Left hindlimb (tissue), 1 donor: ENCODE measurements around the gene ZNF407.
"Not testable (repeated sequence)": the region's sequence is repeated elsewhere in the genome, so short reads cannot be mapped to it uniquely, and the experiment has no call there.

Source experiments
- DNase-seq: peaks from one replicate; pipeline ENCODE4 v3.0.0-alpha.2; 2018

The ZNF407 gene

DNA sequence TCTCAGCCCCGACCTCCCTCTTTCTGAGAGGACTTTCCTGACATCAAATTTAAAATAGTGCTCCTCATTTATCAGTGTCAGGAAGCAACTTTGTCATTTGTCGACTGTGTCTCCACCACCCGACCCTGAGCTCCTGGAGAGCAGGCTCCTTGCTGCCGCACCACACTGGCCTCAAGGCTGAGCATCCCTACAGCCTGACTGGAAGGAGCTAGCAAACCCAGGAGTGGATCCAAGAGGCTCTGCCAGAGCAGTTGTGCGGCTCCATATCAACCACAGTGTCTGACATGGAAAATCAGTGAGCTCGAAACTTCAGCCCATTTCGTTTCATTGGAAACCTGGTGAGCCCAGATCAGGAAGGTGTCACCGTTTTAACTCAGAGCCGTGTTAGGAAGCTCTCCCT, 486.1 kb downstream of the ZNF407 start:
- DNase-seq: no peak

DNA sequence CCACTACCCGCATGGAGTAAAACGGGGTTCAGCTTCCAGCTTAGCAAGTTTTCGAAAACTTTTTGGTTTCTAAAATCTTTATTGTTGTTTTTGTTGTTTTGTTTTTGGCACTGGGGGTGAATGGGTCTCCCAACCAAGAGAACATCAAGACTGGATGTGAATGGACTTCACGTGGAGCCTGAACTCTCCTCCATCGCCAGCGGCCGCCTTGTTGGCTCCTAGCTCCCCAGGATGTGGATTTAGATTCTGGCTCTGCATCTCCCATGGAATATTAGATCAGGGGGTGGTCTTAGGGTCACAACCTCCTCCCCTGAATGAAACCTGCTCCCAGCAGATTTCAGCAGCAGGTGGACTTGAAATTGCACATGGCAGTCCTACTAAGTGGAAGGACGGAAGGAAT, 488.0 kb downstream of the ZNF407 start:
- not testable (repeated sequence) for DNase-seq

DNA sequence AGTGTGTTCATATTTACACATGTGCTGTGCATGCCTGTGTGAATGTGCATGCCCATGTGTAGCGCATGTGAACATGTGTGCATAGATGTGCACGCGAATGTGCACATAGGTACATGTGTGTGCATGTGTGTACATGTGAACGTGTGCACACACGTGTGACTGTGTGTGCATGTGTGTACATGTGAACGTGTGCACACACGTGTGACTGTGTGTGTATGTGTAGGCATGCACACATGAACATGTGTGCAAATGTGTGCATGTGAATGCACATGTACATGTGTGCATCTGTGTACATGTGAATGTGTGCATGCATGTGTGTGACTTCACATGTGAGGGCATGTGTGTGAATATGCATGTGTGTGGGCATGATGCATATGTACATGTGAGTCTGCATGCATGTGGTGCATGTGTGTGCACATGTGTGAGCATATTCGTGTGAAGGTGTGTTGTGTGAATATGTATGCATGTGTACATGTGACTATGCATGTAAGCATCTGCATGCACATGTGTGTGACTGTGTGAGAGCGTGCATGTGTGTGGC, 488.9 kb downstream of the ZNF407 start:
- DNase-seq: no peak

DNA sequence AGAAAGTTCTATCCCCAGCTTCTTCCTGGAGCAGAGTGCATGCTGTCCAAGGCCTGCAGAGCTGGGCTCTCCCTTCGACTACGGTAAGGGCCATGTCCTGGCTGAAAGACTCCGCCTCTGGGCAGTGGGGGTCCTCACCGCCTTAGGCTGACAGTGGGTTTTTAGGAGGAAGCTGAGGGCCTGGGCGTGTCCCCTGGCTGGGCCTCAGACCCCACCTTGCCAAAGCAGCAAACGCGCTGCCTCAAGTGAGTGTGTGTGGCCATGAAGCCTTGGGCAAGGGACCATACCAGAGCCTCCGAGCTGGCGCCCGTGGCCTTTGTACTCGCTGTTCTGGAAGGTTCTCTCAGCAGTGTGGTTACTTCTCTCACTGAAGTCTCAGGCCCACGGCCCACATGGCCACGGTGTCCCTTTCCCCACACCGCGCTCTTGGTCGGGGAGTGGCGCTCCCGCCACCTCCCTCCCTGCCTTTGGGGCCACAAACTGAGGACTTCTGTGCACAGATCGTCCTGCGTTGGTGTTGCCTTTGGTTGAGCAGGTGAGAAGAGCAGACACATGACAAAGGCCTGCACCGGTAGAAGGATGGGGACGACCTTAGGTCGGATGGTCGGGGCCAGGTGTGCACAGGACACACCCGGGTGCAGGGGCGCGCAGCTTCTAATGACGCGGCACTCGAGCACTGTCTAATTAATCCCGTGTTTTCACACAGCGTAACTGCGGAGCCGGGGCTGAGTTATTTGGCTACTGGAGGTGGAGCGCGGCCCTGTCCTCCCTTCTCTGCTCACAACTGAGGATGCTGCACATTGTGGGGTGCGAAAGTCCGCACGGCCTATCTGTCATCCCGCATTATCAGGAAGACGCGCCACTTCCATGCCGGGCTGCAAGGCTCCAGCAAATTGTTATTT, 489.7 kb downstream of the ZNF407 start:
- no peak for DNase-seq

DNA sequence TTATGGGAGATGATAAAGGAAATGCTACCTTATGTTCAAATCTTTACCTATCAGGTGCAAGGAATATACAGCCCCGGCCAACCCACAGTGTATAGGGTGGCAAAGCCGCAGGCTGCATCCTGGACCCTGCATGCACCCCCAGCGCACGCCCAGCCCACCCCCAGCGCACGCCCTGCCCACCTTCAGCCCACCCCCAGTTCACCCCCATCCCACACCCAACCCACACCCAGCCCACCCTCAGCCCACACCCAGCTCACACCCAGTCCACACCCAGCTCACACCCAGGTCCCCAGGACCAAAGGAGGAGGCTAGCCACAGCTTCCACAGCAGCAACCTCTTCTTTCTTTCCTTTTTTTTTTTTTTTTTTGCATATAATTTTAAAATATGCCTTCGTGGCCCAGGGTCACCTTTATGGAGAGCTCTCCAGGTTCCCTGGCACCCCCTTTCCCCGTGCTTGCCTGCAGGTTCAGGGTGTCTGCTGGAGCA, 490.4 kb downstream of the ZNF407 start:
- no peak for DNase-seq

DNA sequence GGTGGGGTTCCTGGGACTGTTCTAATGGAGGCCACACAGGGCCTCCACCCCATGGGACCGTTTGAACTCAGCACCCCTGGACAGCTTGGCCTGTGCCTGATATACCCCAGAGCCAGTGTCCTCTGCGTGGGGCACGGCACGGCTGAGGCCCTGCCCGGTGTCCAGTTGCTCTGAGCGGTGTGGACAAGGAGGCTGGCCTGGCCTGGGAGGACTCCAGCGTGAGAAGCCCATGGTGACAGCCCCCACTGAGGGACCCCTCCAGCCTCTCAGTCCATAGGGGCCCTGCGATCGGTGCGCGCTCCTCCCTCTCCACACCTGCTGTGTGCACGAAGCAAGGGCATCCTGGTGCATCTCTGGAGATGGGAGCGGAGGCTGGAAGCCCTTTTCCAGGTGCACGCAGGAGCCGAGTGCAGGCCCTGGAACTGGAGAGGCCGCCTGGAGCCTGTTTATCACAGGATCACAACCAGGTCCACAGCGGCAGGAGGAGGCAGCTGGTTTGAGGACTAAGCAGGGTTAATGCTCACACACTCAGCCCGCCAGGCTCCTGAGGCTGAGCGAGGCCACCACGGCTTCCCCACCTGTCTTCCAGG, 491.0 kb downstream of the ZNF407 start:
- DNase-seq: no peak

DNA sequence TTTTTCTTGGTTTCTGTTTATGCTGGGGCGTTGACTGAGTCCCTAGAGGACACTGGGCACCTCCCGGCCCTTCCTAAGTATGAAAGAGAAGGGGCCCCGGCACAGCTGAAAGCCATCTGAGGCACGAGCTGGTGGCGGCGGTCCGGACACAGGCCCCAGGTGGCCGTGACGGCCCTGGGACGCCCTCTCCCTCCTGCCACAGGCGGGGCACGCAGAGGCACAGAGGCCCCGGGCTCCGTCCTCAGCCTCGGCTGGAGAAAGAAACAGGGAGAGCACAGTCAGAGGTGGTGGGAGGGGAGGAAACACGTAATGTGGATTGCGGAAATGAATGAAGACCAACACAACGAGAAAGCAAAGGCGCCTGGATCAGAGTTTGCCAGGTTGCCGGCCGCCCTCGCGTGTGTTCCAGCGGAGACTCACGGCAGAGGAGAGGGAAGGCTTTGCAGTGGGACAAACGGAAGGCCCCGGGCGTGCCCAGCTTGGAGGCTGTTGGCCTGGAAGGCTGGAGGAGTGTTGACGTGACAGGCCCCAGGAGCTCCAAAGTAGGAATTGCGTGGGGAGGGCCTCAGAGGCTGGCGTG, 492.2 kb downstream of the ZNF407 start:
- DNase-seq: no peak

DNA sequence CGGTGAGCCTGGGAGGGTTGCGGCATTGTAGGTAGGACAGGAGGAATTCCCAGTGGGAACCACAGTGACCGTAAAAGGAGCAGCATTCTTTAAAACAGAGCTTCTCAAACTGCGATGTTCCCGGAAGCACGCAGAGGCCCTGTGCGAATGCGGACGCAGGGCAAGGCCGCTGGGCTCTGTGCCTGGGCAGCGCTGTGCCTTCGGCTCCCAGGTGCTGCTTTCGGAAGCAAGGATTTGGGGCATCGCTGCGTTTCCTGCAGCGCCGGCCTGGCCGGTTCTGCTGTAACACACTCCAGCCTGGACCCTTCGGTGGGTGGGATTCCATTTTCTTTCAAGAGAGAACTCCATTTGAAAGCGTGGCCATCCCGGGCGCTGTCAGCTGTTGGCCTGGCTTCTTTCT, 492.7 kb downstream of the ZNF407 start:
- no peak for DNase-seq

DNA sequence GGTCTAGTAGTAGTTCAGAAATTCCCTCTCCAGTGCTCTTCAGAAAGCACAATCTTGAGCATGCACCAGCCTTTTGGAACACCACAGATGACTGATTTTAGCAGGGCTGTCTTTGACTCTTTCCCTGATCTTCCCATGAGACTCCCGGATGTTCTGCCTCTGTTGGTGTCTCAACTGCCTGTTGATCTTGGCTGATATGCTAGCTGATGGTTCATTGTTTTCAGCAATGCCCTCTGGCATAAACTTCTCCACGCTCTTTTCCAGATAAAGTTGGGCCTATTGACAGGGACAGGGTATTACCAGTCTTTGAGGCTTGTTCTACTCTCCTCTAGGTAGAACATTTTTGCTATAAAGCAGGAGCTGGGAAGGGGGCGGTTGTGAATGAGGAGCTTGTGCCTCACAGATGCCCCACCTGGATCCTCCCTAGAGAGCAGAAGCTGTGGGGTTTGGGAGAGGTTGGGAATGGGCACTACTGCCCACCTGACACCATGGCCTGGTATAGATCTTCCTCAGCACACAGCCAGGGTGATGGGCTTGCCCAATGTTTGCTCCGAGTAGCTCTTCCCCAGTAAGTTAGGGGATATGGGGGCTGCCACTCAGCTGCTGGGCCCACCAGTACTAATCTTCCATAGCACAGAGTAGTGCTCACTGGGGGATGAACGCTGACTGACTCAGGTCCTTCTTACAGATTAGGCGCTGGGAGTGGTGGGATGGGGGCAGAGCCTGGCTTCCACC, 500.0 kb downstream of the ZNF407 start:
- DNase-seq: no peak

DNA sequence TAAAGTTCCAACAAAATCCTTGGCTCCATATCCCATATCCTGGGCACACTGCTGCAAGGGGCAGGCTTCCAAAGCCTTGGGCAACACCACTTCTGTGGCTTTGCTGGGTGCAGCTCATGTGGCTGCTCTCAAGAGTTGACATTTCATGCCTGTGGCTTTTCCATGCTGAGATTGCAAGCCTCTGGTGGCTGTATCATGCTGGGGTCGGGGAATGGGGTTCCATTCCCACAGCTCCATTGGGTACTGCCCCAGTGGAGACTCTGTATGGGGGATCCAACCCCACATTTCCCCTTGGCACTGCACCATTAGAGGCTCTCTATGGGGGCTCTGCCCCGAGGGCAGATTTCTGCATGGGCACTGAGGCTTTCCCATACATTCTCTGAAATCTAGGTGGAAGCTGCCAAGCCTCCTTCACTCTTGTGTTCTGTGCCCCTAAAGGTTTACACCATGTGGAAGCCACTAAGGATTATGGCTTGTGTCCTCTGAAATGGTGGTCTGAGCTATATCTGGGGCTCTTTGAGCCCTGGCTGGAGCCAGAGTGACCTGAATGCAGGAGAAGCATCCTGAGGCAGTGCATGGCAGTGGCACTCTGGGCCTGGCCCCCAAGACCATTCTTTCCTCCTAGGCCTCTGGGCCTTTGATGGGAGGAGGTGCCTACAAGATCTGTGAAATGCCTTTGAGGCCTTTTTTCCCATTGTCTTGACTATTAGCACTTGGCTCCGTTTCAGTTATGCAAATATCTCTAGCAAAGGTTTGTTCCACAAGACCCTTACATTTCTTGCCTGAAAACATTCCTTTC, 503.4 kb downstream of the ZNF407 start:
- DNase-seq: no peak

DNA sequence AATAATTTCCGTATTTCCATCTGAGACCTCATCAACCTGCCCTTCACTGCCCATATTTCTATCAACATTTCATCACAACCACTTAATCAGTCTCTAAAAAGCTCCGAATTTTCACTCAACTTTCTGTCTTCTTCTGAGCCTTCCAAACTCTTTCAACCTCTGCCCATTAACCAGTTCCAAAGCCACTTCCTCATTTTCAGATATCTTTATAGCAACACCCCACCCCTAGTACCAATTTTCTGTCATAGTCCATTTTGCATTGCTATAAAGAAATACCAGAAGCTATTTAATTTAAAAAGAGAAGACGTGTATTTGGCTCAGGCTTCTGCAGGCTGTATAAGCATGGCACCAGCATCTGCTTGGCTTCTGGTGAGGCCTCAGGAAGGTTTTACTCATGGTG, 504.2 kb downstream of the ZNF407 start:
- DNase-seq: no peak

DNA sequence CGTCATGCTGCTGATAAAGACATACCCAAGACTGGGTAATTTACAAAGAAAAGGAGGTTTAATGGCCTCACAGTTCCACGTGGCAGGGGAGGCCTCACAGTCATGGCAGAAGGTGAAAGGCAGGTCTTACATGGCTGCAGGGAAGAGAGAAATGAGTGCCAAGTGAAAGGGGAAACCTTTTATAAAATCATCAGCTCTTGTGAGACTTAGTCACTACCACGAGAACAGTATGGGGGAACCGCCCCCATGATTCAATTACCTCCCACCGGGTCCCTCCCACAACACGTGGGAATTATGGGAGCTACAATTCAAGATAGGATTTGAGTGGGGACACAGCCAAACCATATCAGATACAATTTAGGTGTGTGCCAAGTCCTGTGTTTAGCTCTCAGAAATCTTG, 506.4 kb downstream of the ZNF407 start:
- DNase-seq: not testable (repeated sequence)

DNA sequence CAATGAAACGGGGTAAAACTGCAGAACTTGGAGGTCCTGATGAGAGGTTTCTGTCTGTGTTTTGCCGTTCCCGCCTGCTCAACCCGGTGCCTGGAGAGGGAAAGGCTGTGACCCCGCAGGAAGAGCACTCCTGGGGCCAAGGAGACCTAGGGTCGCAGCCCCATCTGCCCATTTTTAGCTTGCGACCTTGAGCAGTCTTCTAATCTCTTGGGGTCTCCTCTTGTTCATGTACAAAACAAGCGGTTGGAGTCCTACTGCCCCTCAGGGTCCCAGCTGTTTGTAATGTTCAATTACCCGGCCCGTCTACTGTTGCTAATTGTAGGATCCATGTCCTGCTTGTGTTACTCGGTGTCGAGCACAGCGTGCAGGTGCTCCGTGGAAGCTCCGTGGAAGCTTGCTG, 506.8 kb downstream of the ZNF407 start:
- no peak for DNase-seq

DNA sequence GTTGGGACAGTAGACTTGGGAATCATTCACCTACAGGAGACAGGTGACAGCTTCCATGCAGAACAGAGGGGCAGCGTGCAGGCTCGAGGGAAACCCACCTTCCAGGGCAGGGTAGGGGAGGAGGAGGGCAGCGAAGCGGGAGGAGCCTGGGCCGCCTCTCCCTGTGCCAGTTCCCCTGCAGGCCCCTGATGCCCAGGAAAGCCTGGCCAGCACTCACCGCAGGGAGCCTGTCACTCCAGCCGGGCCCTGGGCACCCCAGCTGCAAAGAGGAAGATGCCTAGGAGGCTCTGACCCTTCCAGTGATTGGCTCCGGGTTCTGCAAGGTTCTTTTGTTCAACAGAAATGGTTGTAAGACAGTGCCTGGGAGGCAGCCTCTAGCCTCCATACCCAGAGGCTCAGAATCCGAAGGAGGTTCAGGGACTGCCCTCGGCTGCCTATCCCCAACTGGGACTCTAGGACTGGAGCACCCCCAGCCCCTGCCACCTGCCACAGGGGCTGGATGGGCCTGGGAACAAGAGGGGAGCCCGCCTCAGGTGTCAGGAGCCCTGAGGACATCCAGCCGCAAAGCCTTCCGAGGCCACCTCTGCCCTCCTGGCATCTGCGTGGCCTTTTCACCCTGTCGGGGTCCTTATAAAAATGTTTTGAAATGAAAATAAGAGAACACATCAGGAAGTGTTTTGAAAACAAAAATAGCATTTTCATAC, 508.0 kb downstream of the ZNF407 start:
- DNase-seq: no peak

DNA sequence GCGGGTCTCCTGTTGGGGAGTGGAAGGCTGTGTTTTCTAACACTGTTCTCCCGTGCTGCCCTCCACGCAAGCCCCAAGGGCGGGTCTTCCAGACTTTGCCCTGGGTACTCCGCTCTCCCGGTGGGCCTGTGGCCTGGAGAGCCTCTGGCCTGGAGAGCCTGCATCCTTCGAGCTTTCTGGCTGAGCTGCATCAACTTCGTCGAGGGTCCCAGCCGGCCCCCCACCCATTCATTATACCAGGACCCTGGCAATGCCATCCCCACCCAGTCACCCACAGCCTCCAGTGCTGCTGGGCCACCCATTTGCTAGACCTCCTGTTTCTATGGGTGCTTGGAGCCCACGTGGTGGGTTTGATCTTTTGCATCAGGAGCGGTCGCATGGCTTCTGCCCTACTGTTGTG, 509.1 kb downstream of the ZNF407 start:
- no peak for DNase-seq

DNA sequence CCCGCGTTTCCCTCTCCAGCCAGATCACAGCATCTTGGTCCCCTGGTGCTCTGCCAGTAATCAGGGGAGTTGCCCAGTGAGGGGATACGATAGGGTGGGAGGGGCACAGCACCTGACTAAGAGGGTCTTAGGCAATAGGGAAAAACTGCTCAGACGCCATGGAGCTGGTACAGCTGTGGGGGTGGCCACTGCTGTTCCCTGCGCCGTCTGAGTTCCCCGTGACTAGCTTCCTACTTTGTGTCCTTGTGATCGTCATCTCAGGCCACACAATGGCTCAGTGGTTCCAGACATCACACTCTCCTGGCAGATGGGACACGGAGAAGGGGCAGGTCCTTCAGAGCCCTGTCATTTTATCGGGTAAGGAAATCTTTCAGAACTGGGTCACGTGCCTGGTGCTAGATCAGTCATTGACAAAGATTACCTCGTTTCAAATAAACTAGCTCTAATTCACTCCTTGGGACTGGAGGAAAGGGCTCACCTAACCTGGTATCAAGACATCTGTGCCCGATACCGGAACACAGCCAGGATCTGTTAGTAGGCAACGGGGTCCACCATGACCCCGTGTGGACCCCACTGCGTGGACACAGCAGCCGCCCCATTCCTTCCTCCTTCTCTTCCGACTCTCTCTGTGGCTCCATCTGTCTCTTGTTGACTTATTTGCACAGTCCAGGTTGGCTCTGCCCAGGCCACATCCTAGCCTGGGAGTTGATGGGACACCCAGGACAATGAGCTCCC, 509.7 kb downstream of the ZNF407 start:
- DNase-seq: no peak

DNA sequence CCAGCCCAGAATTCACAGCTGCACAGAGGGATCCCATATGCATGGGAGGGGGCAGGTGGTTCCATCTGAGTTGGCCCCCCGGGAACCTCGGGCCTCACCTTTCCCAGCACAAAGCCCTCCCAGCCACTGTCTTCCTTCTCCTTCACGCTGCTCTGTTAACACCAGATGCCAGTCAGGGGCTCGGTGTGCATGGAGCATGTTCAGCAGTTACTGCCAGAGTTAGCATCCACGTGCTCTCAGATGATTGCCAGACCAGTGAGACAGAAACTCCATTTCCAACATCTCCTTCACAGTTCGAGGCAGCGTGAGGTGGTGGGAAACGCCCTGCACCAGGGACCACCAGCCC, 510.2 kb downstream of the ZNF407 start:
- DNase-seq: no peak

DNA sequence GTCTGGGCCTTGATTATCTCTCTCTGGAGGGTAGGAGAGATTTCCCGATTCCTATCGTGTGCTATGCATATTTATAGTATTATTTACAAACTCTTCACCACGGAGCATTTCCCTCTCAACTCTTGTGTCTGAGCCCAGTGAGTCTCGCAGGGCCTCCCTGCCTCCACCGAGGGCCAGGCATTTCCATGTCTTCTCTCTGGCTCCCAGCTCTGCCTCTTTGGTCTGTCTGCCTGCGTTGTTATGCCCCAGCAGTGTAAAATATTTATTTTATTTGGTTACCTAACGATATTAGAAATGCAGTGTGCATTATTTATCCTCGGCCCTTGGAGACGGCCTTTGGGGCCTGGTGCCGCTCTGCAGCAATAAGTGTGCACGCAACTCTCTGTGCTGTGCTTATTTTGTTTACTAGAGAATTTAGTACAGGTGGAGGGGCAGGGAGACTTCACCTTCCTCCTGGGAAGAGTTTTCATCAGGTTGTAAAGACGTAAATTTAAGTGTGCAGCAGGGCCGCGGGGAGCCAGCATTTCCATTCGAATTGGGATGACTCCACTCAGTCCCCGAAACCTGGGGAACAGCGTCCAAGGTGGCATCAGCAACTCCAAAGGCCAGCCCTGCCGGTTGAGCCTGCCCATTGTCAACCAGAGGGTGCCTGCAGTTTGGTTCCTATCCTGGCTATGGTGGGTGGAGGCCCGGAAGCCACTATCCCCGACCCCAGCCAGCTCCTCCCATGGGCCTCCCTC, 511.1 kb downstream of the ZNF407 start:
- DNase-seq: no peak

DNA sequence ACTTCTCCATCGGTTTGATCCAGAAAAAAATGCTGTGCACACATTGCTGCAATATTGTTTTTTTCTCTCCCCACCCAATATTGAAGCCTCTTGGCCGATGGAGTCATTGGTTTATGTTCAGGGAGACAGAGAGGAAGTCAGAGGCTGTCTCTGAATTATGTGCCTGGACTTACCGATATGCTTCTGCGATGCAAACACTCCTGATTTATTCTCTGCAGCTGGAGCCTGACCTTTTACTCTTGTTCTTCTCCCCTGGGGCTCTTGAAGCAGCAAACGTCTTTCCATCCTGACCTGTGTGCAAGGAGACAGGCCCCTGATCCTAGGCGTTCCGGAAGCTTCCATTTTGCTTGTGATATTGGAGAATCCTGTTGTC, 511.6 kb downstream of the ZNF407 start:
- no peak for DNase-seq

DNA sequence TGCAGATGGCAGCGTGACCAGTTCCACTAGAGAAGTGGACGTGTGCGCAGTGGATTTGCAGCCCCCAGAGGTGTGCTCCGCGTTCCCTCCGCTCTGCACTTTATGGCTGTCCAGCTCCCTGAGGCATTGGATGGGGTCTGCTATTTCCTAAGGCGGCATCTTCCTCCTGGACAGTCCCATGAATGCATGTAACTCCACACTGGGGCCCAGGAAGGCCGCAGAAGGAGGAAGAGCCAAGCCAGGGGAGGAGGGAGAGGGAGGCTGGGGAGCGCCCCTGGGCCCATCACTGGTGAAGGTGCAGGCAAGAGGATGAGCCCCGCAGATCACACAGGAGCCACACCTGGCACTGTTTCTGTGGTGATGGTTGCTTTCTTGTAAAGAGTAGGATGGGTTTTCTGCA, 512.1 kb downstream of the ZNF407 start:
- DNase-seq: no peak
